Stimulated activated CD4-positive, alpha-beta T cell treated with anti-CD3 and anti-CD28 coated beads, Interleukin-2, amount 100 ng/mL, for 4 hours (primary cell): ENCODE data around the gene NECAB2.

Experiments
- DNase-seq: peaks from one replicate; pipeline ENCODE4 v3.0.0-alpha.2; 2020; ENCODE audit warnings: low read depth

Gene NECAB2

GRCh38 chr16:84024854-84025253, 56.8 kb downstream of the NECAB2 start:
- DNase-seq: no peak

DNA sequence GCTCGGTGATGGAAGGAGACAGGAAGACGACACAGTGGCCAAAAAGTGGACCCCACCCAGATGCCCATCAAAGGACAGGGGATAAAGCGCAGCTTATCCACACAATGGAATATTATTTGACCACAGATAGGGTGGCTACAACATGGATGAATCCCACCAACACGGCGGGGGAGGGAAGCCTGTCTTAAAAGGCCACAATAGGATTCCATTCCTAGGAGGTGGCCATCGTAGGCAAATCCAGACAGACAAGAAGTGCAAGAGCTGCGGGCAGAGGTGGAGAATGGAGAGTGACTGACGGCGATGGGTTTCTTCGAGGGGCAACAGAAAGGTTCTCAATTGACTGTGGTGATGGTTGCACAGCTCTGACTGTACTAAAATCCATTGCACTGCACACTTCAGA, 58.6 kb downstream of the NECAB2 start:
- no peak for DNase-seq

DNA sequence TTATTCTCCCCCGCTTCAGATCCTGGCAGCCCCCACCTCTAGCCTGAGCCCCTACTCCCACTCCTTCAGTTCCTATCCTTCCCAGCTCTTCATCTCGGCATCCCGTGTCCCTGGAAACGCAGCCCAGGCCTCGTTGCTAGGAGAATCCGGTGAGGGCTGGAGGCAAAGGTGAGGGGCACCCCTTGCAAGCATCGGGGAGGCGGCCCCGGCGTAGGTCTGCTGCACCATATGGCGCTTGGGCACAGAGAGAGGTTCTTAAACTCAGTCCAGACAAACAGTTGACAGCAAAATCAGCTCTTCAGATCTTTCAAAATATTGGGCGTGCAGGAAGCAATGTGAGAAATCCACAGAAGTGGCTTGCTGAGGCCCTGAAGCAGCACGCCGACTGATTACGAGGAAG, 59.6 kb downstream of the NECAB2 start:
- no peak for DNase-seq

DNA sequence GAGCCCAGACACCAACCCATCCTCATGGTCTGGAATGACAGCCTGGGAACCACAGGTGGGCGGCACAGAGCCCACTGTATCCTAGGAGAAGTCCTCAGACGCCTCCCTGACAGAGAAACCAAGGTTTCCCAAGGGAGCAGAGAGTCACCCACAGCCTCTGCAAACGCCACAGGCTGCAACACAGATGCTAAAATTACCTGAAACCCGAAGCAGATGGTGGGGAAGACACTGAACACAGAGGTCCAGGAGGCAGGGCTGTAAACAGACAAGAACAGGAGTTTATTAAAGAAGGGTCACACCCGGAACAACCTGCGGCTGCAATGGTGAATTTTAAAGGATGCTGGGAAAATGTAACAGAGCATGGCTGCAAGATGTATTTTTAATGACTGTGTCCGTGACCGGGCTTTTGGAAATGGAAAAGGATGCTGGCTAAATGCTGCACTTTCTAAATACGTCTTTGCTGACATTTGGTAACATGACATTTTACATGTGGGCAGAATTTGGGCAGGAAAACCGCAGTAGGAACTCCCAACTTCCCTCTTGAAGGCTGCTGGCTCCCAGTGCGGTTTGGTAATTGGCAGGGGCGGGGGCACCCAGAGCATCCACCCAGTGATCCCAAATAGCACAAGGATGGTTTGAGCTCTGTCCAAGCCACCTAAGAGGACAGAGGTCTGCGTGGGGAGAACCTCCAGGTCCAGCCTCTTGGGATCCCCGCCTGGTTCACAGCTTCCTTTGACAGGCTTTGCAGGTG, 61.4 kb downstream of the NECAB2 start:
- DNase-seq: no peak

GRCh38 chr16:84031556-84031955, 63.5 kb downstream of the NECAB2 start:
- no peak for DNase-seq

DNA sequence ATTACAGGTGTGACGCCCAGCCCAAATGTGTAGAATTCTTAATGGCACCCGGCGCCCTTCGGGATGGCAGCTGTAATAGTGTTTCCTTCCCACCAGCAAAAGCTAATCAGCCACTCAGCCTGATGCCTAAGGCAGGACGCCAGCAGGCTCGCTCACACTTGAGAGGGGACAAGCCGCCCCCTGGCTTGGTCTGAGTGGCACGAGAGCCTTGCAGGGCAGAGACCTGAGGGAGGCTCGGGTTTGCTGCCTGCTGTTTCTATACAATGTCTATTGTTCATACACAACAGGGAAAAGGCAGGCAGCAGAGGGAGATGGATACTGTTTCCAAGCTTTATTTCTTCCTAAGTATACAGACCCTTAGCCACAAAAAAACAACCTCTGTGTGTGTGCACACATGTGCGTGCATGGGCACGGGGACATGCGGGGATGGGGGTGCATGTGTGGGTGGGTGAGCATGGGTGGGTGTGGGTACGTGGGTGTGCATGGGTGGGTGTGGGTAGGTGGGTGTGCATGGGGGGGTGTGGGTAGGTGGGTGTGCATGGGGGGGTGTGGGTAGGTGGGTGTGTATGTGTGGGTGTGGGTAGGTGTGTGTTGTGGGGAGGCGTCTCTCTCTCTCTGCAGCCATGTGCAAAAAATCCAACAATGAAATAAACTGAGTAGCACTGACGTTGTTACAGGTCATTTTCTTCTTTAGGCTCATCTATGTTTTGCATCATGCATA, 64.6 kb downstream of the NECAB2 start:
- DNase-seq: no peak

DNA sequence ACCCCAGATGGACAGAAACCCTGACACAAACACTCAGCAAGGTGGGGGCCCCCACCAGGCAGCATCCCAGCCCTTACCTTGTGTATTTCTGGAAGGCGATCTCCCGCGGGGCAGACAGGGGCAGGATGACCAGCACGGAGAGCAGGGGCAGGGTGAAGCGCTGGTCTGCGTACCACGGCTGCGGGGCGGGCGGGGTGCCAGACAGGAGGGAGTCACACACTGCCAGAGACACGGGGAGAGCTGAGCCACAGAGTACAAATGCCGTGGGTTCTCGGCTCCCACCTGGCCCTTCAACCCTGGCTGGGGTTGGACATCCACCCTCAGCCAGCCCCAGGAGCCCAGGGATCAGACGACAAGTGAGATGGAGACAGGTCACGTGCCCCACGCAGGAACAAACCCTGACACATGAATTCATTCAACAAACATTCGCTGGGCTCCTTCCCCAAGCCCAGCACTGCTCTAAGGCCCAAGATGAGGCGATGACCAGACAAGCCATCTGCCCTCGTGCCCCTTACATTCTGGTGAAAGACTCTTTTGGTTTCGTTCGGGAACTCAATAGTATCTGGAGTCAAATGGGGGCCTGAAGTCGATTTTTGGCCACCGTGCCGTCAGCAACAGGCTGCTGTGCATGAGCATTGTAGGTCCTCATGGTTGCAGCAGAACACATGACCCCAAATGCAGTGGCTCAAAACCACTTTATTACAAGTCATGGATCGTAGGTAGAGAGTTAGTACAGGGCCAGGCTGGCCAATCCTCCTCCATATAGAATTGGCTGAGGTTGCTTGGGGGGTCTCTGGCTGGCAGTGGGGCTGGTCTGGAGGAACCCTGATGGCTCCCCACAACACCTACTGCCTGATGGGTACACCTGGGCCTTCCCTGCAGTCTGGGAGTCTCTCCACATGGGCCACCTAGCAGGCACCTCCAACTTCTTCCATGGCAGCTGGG, 65.5 kb downstream of the NECAB2 start:
- DNase-seq: no peak

- DNase-seq: no peak
Observed at GRCh38 chr16:84034516-84034915, 66.5 kb downstream of the NECAB2 start.

GRCh38 chr16:84036131-84036530, 68.1 kb downstream of the NECAB2 start:
- DNase-seq: no peak

GRCh38 chr16:84036982-84037425, 69.0 kb downstream of the NECAB2 start:
- no peak for DNase-seq

- no peak for DNase-seq
Observed at GRCh38 chr16:84038469-84038868, 70.4 kb downstream of the NECAB2 start.

GRCh38 chr16:84039696-84040095, 71.7 kb downstream of the NECAB2 start:
- no peak for DNase-seq

DNA sequence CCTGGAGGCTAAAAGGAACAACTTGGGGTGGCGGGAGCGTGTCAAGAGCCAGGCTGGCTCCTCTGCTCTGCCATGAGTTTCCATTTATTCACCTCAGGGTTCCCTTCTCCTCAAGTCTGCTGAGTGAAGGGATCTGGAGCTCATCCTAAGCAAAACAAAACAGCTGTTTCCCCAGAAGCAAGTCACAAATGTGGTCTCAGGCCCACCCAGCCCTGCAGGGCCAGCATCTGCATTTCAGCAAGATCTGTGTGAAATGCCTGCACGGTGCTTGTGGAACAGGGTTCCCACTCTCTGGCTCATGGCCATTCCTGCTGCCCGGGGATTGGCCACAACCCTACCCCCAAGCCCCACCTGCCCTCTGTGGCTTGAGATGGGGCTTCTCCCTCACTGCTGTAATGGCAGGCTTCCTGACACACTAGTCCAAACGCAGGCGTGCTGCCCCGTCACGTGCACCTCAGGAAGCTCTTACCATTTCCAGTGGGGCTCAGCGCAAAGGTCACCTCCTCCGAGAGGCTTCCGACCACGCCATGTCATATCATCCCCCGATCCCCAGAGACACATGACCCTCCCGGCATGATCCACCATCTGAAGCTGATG, 72.3 kb downstream of the NECAB2 start:
- DNase-seq: no peak

DNA sequence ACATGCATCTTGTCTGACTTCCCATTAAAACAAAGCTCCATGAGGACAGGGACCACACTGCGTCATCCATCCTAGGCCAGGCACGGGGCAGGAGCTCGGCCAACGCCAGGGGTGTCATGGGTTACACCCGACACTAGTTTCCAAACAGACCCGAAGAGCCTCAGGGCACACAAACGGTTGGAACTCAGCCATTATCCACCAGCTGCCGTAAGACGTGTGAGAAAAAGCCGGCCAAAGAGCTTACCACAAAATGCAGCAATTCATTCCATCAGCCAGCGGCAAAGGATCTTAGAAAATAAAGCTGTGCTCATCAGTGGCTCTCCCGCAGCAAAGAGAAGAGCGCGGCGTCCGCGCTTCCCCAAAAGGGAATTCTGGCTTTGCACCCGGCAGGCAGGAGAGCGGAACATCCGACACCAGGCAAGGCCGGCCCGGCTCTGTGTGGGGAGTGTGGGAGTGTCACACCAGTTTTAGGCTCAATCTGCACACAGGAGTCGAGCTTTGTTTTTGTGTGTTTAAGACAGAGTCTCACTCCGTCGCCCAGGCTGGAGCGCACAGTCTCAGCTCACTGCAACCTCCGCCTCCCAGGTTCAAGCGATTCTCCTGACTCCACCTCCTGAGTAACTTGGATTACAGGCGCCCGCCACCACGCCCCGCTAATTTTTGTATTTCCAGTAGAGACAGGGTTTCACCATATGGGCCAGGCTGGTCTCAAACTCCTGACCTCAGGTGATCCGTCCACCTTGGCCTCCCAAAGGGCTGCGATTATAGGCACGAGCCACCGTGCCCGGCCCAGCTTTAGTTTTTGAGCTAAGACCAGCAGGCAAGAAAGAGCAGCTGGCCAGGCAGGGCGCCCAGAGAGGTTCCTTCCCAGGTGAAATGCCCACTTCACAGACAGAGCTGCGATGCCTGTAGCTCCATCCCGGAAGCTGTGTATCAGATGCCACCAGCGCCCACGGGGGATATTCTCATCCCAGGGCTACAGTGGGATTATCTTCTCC, 73.1 kb downstream of the NECAB2 start:
- DNase-seq: no peak

- DNase-seq: no peak
Observed at GRCh38 chr16:84041881-84042280, 73.8 kb downstream of the NECAB2 start.

- no peak for DNase-seq
Observed at GRCh38 chr16:84042308-84042878, 74.3 kb downstream of the NECAB2 start, which contains the start of gene SLC38A8. SLC38A8 (minus strand) TSS chr16:84042795; CDS start chr16:84042157, 638 bp downstream.

- DNase-seq: no peak
Observed at GRCh38 chr16:84042879-84043485, 74.9 kb downstream of the NECAB2 start.

DNA sequence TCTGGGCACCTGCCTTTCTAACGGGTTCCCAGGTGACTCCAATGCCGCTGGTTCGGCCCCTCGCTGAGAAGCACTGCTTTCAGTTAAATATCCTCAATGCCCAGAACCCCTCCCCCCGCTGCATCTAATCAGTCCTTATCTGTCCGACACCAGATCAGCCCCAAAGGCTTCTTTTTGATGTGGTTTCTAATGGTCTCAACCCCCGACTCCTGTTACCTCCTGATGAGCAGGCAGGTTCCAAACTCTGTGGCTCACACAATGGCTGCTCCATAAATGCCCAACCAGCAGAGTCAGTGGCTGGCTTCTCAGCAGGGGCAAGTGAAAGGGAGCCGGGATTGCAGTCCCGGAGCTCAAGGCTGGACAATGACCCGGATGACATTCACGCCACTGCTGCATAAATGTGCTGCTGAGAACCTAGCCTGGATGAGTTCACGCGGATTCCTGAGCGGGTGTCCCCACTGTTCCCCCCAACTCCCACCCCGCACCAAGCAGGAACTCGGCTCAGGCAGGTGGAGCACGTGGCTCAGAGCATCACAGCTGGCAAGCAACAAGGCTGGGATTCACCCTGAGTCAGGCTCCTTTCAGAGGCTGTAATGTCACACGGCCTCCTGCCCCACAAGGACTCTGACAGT, 75.6 kb downstream of the NECAB2 start:
- no peak for DNase-seq

GRCh38 chr16:84044118-84044488, 76.1 kb downstream of the NECAB2 start:
- DNase-seq: no peak
